Endodermal cell (in vitro differentiated cells): ENCODE results near the gene OR2T1. TPM values are rescaled to one million over a fixed set of nuclear protein-coding genes. Genes with fewer than 3 reads are reported as not detected.
A peak's percentile ranks its signal among the peaks of the same experiment; 100 is the strongest.

ENCODE experiments used
- DNase-seq: peaks from one replicate; pipeline ENCODE4 v3.0.0-alpha.2; 2017
- H3K27ac ChIP-seq: 2 replicates; pipeline ENCODE4 v1.5.1; 2013; ENCODE audit warnings: mild to moderate bottlenecking, low read depth, low read length, moderate library complexity
- H3K27me3 ChIP-seq: 2 replicates; pipeline ENCODE4 v1.6.1; 2013; ENCODE audit warnings: mild to moderate bottlenecking, low read length, moderate library complexity; ENCODE audit not compliant: insufficient read depth, control insufficient read depth, poor library complexity, severe bottlenecking
- H3K36me3 ChIP-seq: 2 replicates; pipeline ENCODE4 v1.7.0; 2013; ENCODE audit warnings: mild to moderate bottlenecking, low read length, moderate library complexity; ENCODE audit not compliant: control insufficient read depth, insufficient read depth
- H3K4me1 ChIP-seq: one replicate; pipeline ENCODE4 v1.7.0; 2013; ENCODE audit warnings: low read length; ENCODE audit not compliant: control insufficient read depth, insufficient read depth
- H3K4me3 ChIP-seq: 2 replicates; pipeline ENCODE4 v1.5.1; 2013; ENCODE audit warnings: mild to moderate bottlenecking, low read length, moderate library complexity
- H3K9ac ChIP-seq: 2 replicates; pipeline ENCODE4 v1.6.1; 2013; ENCODE audit warnings: mild to moderate bottlenecking, low read length, moderate library complexity; ENCODE audit not compliant: poor library complexity, severe bottlenecking; ENCODE audit errors: extremely low read depth
- H3K9me3 ChIP-seq: 2 replicates; pipeline ENCODE4 v1.6.1; 2013; ENCODE audit warnings: mild to moderate bottlenecking, low read length, moderate library complexity; ENCODE audit not compliant: control insufficient read depth
- H3K27ac Mint-ChIP-seq: 2 replicates; pipeline ENCODE4 v1.8.0; 2020; ENCODE audit warnings: mixed read lengths
- H3K27me3 Mint-ChIP-seq: 2 replicates; pipeline ENCODE4 v1.8.0; 2021; ENCODE audit warnings: mild to moderate bottlenecking, mixed read lengths; ENCODE audit not compliant: insufficient read depth
- H3K36me3 Mint-ChIP-seq: 2 replicates; pipeline ENCODE4 v1.8.0; 2020; ENCODE audit warnings: low read depth, mixed read lengths
- H3K4me1 Mint-ChIP-seq: 2 replicates; pipeline ENCODE4 v1.8.0; 2020; ENCODE audit warnings: mixed read lengths
- H3K4me3 Mint-ChIP-seq: 2 replicates; pipeline ENCODE4 v1.8.0; 2020; ENCODE audit warnings: mild to moderate bottlenecking, moderate library complexity, mixed read lengths
- H3K9me3 Mint-ChIP-seq: 2 replicates; pipeline ENCODE4 v1.8.0; 2020; ENCODE audit warnings: mild to moderate bottlenecking, mixed read lengths
- WGBS, 2 experiments: methylation state at CpG; one replicate each; pipeline versions ENCODE4 v1.1.5 to v1.1.7; 2013; ENCODE audit warnings: missing lambda C conversion rate in 2 of 2, mixed read lengths in 1 of 2; ENCODE audit not compliant: insufficient coverage in 1 of 2, insufficient read length in 1 of 2; 5-methylcytosine and 5-hydroxymethylcytosine counted together
- long read RNA-seq, 4 experiments: library from polyadenylated mRNA in 2 of 4; library from RNA in 1 of 4; library from capped mRNA in 1 of 4; stranded (forward) in 3 of 4; unstranded in 1 of 4; transcript quantifications; one replicate each; pipeline ENCODE4 v2.0.0, GENCODE V29; 2020 to 2021; ENCODE audit warnings: inconsistent platforms in 1 of 4
- polyA plus RNA-seq, 2 experiments: library from polyadenylated mRNA; stranded (reverse); fragments of 50-300 nt; gene quantifications; one replicate each; pipeline ENCODE4 v1.2.3, GENCODE V29; 2013
- total RNA-seq, 2 donors: library from RNA; stranded (reverse); fragmentation: NEBNext Ultra II Directional in 1 of 2; extraction: Animal tissue kit (Norgen Biotek cat#: 25700) in 1 of 2; gene quantifications; 2 replicates in 1 of 2; 3 replicates in 1 of 2; pipeline ENCODE4 v1.2.1, GENCODE V29; 2021
- TF ChIP-seq, protein P1 (sequence below): fragments of 200-600 bp; sonication (generic); conservative IDR thresholded peaks from 2 replicates; pipeline ENCODE4 v1.5.0; 2021; ENCODE audit warnings: antibody characterized with exemption, mild to moderate bottlenecking

The OR2T1 gene, protein sequence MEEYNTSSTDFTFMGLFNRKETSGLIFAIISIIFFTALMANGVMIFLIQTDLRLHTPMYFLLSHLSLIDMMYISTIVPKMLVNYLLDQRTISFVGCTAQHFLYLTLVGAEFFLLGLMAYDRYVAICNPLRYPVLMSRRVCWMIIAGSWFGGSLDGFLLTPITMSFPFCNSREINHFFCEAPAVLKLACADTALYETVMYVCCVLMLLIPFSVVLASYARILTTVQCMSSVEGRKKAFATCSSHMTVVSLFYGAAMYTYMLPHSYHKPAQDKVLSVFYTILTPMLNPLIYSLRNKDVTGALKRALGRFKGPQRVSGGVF
- total RNA-seq, result not detected
- not detected for polyA plus RNA-seq (2013, experiment 1 of 2)
- not detected for polyA plus RNA-seq (2013, experiment 2 of 2)
- long read RNA-seq, experiment 1, result 0 reads
- long read RNA-seq, experiment 2, result 0 reads
- long read RNA-seq, experiment 3, result 0 reads
- long read RNA-seq, experiment 4, result 0 reads

GRCh38 chr1:248402748-248403147, at the start of gene OR2T1:
Gene OR2T1, plus strand, starts transcription at chr1:248403048. Its CDS starts 3,100 bp downstream, at chr1:248406148.
- no peaks in the 10 kb centered on the region for H3K36me3 ChIP-seq
- no peak for DNase-seq
- H3K4me3 Mint-ChIP-seq, result no peak within 1 kb of the TSS
- peaks cover 90% of the 10 kb centered on the region for H3K9me3 ChIP-seq
- no peak within 1 kb of the TSS for H3K9ac ChIP-seq
- TF ChIP-seq, protein P1, sequence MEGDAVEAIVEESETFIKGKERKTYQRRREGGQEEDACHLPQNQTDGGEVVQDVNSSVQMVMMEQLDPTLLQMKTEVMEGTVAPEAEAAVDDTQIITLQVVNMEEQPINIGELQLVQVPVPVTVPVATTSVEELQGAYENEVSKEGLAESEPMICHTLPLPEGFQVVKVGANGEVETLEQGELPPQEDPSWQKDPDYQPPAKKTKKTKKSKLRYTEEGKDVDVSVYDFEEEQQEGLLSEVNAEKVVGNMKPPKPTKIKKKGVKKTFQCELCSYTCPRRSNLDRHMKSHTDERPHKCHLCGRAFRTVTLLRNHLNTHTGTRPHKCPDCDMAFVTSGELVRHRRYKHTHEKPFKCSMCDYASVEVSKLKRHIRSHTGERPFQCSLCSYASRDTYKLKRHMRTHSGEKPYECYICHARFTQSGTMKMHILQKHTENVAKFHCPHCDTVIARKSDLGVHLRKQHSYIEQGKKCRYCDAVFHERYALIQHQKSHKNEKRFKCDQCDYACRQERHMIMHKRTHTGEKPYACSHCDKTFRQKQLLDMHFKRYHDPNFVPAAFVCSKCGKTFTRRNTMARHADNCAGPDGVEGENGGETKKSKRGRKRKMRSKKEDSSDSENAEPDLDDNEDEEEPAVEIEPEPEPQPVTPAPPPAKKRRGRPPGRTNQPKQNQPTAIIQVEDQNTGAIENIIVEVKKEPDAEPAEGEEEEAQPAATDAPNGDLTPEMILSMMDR, result no peak
- peaks cover 79% of the 10 kb centered on the region for H3K9me3 Mint-ChIP-seq
- no peaks in the 10 kb centered on the region for H3K4me1 ChIP-seq
- H3K27me3 ChIP-seq, result no peaks in the 10 kb centered on the region
- no peaks in the 10 kb centered on the region for H3K4me1 Mint-ChIP-seq
- peak within 1 kb of the TSS; percentile 63 for H3K4me3 ChIP-seq
- no CpG with 5 or more reads among the region's 3 CpGs for WGBS, 2 experiments
- no peak within 1 kb of the TSS for H3K27ac Mint-ChIP-seq
- H3K27ac ChIP-seq, result no peak within 1 kb of the TSS
- no peaks in the 10 kb centered on the region for H3K36me3 Mint-ChIP-seq
- no peaks in the 10 kb centered on the region for H3K27me3 Mint-ChIP-seq

DNA sequence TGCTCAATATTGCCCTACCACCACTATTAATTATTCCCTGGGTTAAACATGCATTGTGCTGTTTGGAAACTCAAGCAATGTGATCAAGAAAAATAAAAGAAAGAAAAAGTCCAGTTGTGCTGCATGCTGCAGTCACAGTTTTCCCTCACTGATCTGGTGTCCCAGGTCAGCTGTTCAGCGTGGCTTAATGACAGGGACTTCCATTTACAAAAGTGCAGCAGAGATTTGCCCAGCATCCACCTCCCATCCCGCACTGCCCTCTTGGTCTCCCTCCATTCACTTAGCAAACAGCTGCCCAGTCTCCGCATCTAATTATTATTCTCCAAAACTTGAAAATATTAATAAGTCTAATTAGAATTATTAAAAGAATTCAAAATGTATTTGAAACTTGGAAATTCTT, 43.4 kb upstream of the OR2T1 start:
- no peaks in the 10 kb centered on the region for H3K4me1 ChIP-seq
- H3K27me3 ChIP-seq, result no peaks in the 10 kb centered on the region
- H3K36me3 ChIP-seq, result no peaks in the 10 kb centered on the region
- H3K4me3 ChIP-seq, result no peak overlapping the region
- 40 to 57% methylated on average over 1 to 2 of the region's 3 CpGs for WGBS, 2 experiments
- Mint-ChIP-seq H3K9me3 (peaks cover 79% of the 10 kb centered on the region), H3K27ac (no peak overlapping the region), H3K36me3 (no peaks in the 10 kb centered on the region), H3K27me3 (no peaks in the 10 kb centered on the region), H3K4me1 (no peaks in the 10 kb centered on the region), H3K4me3 (no peak overlapping the region)
- TF ChIP-seq, protein P1, result no peak
- H3K9me3 ChIP-seq, result peaks cover 51% of the 10 kb centered on the region
- no peak for DNase-seq
- no peak overlapping the region for H3K9ac ChIP-seq
- no peak overlapping the region for H3K27ac ChIP-seq

DNA sequence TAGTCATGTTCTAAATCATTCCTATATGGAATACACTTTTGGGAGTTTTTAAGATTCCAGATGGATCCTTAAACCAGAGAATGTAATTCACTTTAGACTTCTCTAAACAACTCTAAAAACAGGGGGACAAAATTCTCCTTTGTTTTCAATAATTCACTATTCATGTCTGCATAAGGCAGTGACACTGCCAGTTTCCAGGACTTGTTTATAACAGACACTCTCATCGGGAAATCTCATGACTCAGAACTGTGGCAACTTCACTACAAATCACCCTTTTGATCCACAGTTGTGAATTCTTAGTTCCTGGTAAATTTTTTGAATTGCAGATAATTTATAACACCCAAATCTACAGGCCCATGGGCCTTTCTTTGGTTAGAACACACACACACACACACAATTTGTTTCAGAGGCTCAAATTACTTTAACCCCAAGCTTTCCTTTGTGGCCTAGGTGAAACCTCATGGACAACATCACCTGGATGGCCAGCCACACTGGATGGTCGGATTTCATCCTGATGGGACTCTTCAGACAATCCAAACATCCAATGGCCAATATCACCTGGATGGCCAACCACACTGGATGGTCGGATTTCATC, 41.6 kb upstream of the OR2T1 start, which contains the start of gene OR2T4:
Gene OR2T4, plus strand, starts transcription at position 545 of the 595 bp plus-strand sequence. Its CDS starts 0 bp downstream, at position 545.
- H3K9me3 Mint-ChIP-seq, result peaks cover 88% of the 10 kb centered on the region
- Histone ChIP-seq H3K4me3 (no peak within 1 kb of the TSS), H3K9me3 (peaks cover 64% of the 10 kb centered on the region), H3K27me3 (no peaks in the 10 kb centered on the region), H3K9ac (no peak within 1 kb of the TSS), H3K27ac (no peak within 1 kb of the TSS), H3K36me3 (no peaks in the 10 kb centered on the region), H3K4me1 (no peaks in the 10 kb centered on the region)
- TF ChIP-seq, protein P1, result no peak
- no peak for DNase-seq
- H3K36me3 Mint-ChIP-seq, result no peaks in the 10 kb centered on the region
- H3K27ac Mint-ChIP-seq, result no peak within 1 kb of the TSS
- no peaks in the 10 kb centered on the region for H3K27me3 Mint-ChIP-seq
- 21 to 38% methylated on average over 3 of the region's 3 CpGs for WGBS, 2 experiments
- H3K4me1 Mint-ChIP-seq, result no peaks in the 10 kb centered on the region
- no peak within 1 kb of the TSS for H3K4me3 Mint-ChIP-seq
